NCI-H2227 (cell line): ENCODE measurements around the gene IFI27L2.

Experiments used
- DNase-seq: peaks from one replicate; lab custom pipeline; 2025; ENCODE audit not compliant: unreplicated experiment; lab: John Stamatoyannopoulos, UW

The IFI27L2 gene

GRCh38 chr14:94103554-94104150, 25.8 kb downstream of the IFI27L2 start:
- no peak for DNase-seq

GRCh38 chr14:94102768-94103482, 26.5 kb downstream of the IFI27L2 start:
- DNase-seq = no peak

GRCh38 chr14:94101748-94102147, 27.7 kb downstream of the IFI27L2 start:
- DNase-seq = no peak

- no peak for DNase-seq
Measured at GRCh38 chr14:94100847-94101246, 28.6 kb downstream of the IFI27L2 start.

- no peak for DNase-seq
Measured at GRCh38 chr14:94099006-94099405, 30.4 kb downstream of the IFI27L2 start.

- DNase-seq = no peak
Measured at GRCh38 chr14:94098326-94098992, 30.9 kb downstream of the IFI27L2 start.

GRCh38 chr14:94097091-94097490, 32.3 kb downstream of the IFI27L2 start:
- no peak for DNase-seq

- DNase-seq = no peak
Measured at GRCh38 chr14:94093418-94093817, 36.0 kb downstream of the IFI27L2 start.

GRCh38 chr14:94089479-94089878, 39.9 kb downstream of the IFI27L2 start:
- DNase-seq = no peak

GRCh38 chr14:94088516-94088915, 40.9 kb downstream of the IFI27L2 start:
- DNase-seq = no peak

- DNase-seq = no peak
Measured at GRCh38 chr14:94087891-94088290, 41.5 kb downstream of the IFI27L2 start.

GRCh38 chr14:94081386-94081820, 48.0 kb downstream of the IFI27L2 start:
- DNase-seq = no peak

GRCh38 chr14:94080621-94081385, 48.6 kb downstream of the IFI27L2 start, which contains the start of the genes DDX24 and IFI27L1:
TSS of gene DDX24 (minus strand) at chr14:94081202. CDS start at chr14:94079742, 1,460 bp downstream.
TSS of gene IFI27L1 (plus strand) at chr14:94081310. CDS start at chr14:94096938, 15,628 bp downstream.
- peak; percentile 95 for DNase-seq

- DNase-seq = peak; percentile 33
Measured at GRCh38 chr14:94079891-94080620, 49.3 kb downstream of the IFI27L2 start.

GRCh38 chr14:94077823-94078222, 51.6 kb downstream of the IFI27L2 start:
- no peak for DNase-seq
